Kidney capillary endothelial cell (primary cell): Measurements from ENCODE around the gene TRIP6.
A peak's percentile ranks its signal among the peaks of the same experiment; 100 is the strongest.

ENCODE experiments used
- DNase-seq: peaks from one replicate; pipeline ENCODE4 v3.0.0-alpha.2; 2018; ENCODE audit warnings: low spot score

TRIP6 gene

DNA sequence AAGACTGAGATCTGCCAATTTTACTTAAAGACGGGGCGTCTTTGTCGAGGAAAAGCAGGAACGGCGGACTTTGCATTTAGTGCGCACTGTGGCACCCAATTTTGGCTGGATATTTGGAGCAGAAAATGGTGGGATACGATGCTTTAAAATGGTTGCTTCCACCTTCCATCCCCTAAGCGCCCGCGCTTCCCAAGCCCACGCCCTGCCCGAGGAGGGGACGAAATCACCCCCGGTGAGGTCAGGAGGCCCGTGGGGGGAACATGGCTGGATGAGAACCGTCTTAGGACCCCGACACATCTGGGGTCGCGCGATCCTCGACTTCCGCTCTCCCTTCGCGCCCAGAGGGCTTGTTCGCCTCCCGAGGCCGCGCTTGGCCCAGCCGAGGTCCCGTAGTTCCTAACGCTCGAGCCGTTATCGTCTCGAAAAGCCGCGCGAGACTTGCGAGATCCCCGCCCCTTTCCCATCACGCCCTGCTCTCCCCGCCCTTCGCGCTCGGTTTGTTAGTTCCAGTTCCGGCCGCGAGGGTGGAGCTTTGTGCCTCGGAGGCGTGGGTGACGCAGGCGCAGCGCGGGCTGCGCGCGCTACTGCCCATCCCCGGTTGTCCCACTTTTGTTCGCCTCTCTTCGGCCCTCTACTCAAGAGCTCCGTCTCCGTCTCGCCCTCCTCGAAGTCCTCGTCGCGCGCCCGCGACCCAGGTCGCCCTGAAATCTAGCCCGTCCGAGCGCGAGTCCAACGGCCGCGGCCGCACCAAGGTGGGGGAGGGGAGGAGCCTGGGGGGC lies 7.6 kb downstream of the TRIP6 start, which contains the start of gene SRRT:
SRRT (plus strand) TSS at position 527 of the 779 bp plus-strand sequence. CDS start 488 bp downstream, outside the sequence.
- DNase-seq = peak; percentile 97

DNA sequence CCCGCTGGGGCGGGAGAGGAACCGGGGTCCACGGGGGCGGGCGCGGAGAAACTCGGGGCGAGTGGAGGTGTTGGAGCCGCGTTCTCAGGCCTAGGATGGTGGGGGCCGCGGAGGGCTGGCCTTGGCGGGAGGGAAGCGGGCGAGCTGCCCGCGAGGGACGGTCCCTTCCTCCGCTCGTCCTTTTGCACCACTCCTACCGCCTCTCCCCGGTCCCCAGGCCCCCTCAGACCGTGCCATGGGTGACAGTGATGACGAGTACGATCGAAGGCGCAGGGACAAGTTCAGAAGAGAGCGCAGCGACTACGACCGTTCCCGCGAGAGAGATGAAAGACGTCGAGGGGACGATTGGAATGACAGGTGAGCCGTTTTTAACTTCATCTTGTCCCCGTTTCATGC lies 8.2 kb downstream of the TRIP6 start:
- DNase-seq = no peak

GRCh38 chr7:100878013-100878412 lies 10.8 kb downstream of the TRIP6 start:
- DNase-seq = no peak

DNA sequence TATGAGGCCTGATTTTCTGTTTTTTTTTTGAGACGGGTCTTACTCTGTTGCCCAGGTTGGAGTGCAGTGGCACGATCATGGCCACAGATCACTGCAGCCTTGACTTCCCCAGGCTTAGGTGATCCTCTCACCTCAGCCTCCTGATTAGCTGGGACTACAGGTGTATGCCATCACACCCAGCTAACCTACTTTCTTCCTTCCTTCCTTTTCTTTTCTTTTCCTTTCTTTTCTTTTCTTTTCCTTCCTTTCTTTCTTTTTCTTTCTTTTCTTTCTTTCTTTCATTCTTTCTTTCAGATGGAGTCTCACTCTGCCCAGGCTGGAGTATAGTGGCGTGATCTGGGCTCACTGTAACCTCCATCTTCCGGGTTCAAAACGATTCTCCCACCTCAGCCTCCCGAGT lies 11.5 kb downstream of the TRIP6 start:
- no peak for DNase-seq

DNA sequence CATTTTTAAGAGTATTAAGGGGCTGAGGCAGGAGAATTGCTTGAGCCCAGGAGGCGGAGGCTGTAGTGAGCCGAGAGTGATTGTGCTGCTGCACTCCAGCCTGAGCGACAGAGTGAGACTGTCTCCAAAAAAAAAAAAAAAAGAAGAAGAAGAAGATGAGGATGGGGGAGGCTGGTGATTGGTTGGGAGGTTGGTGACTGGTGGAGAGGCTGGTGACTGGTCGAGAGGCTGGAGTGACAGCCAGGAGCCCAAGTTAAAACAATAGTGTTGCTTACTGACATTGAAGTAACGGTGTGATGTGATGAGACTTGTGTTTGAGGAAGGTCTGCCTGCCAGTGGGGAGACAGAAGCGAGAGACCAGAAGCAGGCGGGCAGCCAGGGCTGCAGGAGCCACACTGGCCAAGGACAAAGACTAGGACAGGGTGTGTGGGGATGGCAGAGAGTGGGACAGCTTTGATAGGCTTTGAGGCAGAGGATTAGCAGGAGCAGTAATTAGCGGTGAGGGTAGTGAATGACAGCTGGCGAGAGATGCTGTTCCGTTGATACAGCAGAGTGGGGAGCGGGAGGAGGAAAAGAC lies 12.6 kb downstream of the TRIP6 start:
- DNase-seq = no peak

DNA sequence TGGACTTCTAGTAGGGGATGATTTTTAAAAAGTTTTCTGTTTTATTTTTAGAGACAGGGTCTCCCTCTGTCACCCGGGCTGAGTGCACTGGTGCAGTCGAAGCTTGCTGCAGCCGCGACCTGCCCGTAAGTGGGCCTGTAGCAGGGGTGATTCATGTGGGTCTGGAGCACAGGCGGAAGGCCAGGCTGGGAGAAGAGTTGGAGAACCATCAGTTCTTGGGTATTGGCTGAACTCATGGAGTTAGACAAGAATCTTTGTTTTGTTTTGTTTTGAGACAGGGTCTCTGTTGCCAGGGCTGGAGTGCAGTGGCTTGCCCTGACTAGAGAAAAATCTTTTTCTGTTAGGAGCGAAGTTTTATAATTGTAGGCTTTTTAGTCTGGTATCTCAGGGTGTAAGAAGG lies 13.5 kb downstream of the TRIP6 start:
- DNase-seq = no peak

DNA sequence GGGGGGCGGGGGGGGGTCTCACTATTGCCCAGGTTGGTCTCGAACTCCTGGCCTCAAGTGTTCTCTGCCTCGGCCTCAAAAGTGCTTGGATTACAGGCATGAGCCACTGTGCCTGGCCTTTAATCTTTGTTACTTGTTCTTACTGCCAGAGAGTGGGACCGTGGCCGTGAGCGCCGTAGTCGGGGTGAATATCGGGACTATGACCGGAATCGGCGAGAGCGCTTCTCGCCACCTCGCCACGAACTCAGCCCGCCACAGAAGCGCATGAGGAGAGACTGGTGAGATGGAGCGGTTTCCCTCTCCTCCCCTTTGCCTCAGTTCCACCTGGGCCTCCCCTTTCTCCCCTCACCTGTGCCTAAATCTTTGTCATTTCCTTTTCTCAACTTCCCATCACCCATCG lies 13.9 kb downstream of the TRIP6 start:
- DNase-seq = no peak

DNA sequence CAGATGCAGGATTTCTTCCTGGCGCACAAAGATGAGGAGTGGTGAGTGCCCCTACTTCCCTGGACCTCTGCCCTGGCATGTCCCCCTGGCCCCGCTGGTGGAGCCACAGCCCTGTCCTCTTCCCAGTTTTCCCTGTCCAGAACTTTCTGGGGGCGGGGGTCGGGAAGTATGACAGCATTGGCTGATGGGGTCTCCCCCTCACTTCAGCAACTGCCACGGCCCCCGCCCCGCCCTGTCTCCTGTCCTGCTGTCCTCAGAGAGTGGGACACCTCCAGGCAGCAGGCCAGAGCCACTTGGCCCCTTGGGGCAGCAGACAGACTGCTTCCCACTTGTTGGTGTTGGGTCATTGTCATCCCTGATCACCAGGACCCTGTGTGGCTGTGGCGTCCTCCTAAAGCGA lies 15.0 kb downstream of the TRIP6 start:
- no peak for DNase-seq

DNA sequence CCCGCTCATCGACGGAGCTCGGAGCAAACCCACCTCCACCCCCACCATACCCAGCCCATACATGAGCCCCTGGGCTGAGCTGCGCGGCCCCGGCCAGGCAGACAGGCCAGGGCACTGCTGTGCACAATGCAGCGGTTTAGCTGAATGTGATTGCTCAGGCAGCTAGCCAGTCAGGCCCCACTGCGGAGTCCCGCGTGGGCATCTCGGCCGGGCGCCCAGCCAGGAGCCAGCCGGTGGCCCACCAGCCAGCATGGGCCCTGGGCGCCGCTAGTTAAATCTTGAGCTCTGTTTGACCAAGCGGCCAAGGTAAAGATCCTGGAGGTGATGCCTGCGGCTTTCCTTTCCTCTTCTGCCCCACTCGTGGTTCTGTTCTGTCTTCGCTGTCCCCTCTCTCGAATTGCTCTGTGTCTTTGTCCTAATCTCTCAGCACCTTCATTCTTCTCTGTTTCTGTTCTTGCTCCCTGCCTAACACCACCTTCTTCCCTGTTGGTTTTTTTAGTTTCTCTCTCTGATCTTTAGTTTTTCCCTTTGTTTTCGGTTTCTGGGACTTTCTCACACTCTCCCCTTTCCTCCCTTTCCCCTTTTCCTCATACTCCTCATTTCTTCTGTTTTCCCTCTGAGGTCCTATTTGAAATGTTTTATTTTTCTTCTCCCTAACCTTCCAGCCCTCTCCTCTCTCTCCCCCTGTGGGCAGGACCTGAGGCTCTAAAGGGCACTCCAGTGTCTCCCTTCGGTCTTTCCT lies 15.8 kb downstream of the TRIP6 start:
- no peak for DNase-seq

- DNase-seq = no peak
These were observed 17.7 kb downstream of the TRIP6 start for GRCh38 chr7:100884736-100885439.

DNA sequence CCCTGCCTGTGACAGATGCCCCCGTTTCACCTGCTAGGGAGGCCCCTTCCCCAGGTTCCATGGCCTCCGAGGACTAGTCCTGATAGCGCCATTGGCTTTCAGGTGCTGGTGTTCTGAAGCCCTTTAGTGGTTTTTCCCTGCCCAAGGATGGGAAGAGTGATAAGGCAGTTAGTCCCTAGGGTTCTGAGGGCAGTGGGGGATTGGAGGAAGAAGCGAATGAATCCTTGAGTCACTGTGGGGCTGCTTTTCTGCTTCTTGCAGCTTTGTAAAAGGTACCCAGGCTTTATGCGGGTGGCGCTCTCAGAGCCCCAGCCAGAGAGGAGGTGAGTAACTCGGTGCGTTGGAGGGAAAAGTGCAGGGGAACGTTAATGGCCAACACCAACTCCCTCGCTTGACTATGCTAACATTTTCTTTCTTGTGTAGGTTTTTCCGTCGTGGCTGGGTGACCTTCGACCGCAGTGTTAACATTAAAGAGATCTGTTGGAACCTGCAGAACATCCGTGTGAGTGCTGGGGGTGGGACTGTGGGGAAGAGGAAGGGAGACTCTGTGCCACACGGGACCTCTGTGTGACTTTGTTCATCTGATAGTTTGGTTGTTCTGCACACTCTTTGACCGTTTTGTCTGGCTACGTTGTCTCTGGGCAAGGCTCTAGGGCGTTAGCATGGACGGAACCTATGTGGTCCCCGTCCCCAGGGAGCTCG lies 18.4 kb downstream of the TRIP6 start:
- DNase-seq = no peak

- no peak for DNase-seq
These were observed 19.2 kb downstream of the TRIP6 start for GRCh38 chr7:100886142-100886935.

- DNase-seq = no peak
These were observed 19.8 kb downstream of the TRIP6 start for GRCh38 chr7:100886936-100887515.

DNA sequence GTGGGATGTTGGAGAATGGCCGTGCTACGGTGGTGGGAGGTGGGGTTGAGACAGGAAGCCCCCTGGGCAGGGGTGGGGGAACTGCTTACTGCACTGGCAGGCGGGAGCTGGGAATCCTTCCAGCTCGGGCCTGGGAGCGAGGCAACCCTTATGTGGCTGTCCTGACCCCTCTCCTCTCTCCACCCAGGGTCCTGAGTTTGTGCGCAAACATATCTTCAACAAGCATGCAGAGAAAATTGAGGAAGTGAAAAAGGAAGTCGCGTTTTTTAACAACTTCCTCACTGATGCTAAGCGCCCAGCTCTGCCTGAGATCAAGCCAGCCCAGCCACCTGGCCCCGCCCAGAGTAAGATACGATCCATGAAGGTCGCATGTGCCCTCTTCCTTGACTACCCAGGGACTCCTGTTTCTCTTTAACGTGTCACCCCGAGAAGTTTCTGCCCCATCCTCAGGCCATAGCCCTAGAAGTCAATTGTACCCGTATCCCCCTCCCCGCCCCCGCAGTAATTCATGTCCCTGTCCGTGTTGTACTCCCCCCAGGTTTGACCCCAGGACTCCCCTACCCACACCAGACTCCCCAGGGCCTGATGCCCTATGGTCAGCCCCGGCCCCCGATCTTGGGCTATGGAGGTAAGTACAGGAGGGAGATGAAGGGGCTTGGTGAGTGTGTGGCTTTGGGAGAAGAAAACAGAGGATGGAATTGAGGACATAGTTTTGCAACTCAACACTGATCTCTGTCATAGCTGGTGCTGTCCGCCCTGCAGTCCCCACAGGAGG lies 20.5 kb downstream of the TRIP6 start:
- no peak for DNase-seq

DNA sequence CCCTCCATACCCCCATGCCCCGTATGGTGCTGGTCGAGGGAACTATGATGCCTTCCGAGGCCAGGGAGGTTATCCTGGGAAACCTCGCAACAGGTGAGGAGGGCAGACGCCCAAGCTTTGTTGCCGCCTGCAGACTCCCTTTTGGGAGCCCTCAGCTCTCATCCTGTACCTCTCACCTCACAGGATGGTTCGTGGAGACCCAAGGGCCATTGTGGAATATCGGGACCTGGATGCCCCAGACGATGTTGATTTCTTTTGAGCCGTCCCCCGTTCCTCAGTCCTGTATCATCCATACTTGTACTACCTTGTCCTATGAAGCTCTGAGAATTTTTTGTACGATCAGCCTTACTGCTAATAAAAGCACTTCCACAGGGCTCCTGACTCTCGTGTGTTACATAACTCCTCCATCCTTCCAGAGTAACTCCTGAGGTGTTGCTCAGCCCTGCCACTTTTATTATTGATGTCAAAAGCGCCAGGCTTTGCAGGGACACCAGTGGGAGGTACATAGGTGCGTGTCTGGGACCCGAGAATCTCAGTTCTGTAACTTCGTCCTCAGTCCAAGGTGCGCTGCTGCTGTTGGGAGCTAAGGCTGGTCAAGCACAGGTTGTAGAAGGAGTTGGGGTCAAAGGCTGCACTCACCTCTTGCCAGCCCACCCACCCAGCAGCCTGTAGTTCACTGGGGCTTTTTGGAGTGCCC lies 21.3 kb downstream of the TRIP6 start:
- DNase-seq = no peak

DNA sequence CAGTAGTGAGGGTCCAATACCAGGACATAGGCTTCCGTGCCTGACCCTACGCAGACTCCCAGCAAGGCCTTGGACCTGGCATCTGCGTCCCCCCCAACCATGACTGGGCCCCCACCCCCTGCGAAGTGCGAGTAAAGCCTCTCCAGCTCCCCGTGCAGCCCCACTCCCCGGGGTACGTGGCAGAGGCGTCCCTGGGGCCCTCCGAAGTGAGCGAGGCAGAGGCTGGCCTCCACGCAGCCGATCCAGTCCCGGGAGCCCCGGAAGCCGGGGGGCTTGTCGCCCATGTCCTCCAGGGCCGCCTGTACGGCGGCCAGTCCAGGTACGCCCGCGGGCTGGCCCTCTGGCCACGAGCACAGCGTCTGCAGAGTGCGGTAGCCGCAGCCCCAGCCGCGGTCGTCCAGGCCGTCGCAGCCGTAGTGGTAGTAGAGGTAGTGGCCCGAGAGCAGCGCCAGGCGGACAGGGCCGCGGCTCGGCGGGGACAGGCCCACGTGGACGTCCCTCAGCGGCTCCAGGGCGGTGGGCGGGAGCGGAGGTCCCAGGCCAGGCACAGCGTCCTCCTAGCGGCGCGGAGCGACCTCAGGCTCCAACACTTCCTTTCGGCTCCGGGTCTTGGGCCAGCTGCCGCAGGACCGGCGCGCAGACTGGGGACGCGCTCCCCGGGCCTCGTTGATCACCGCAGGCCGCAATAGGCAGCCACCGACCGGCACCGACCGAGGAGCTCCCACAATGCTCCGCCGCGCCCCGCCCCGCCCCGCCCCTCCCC lies 22.0 kb downstream of the TRIP6 start, which contains the start of gene UFSP1:
UFSP1 (minus strand) TSS at position 728 of the 763 bp plus-strand sequence; CDS start at position 284, 444 bp downstream.
- no peak for DNase-seq

- no peak for DNase-seq
These were observed 23.7 kb downstream of the TRIP6 start for GRCh38 chr7:100890653-100891567.
